ENCODE results near the gene KRTAP3-2.

Gene KRTAP3-2

GRCh38 chr17:40963838-40964237, 35.9 kb downstream of the KRTAP3-2 start:
- no peak for DNase-seq (ENCODE audit: low read depth in 2 of 2)

- no peak for DNase-seq (ENCODE audit: low read depth in 2 of 2)
These were observed 37.6 kb downstream of the KRTAP3-2 start for GRCh38 chr17:40962059-40962561.

GRCh38 chr17:40961591-40961990, 38.1 kb downstream of the KRTAP3-2 start:
- DNase-seq (ENCODE audit: low read depth in 2 of 2) = no peak

- DNase-seq (ENCODE audit: low read depth in 2 of 2) = no peak
These were observed 39.6 kb downstream of the KRTAP3-2 start for GRCh38 chr17:40960144-40960543.

- DNase-seq (ENCODE audit: low read depth in 2 of 2) = no peak
These were observed 41.4 kb downstream of the KRTAP3-2 start for GRCh38 chr17:40958086-40958953.

- no peak for DNase-seq (ENCODE audit: low read depth in 2 of 2)
These were observed 43.1 kb downstream of the KRTAP3-2 start for GRCh38 chr17:40956401-40957254.

GRCh38 chr17:40953881-40954280, 45.8 kb downstream of the KRTAP3-2 start:
- DNase-seq (ENCODE audit: low read depth in 2 of 2) = no peak

GRCh38 chr17:40952661-40953060, 47.0 kb downstream of the KRTAP3-2 start:
- DNase-seq (ENCODE audit: low read depth in 2 of 2) = no peak

- DNase-seq (ENCODE audit: low read depth in 2 of 2) = no peak
These were observed 47.6 kb downstream of the KRTAP3-2 start for GRCh38 chr17:40952154-40952553.

GRCh38 chr17:40951011-40951622, 48.6 kb downstream of the KRTAP3-2 start:
- DNase-seq (ENCODE audit: low read depth in 2 of 2) = no peak

GRCh38 chr17:40950176-40950575, 49.5 kb downstream of the KRTAP3-2 start:
- no peak for DNase-seq (ENCODE audit: low read depth in 2 of 2)

- no peak for DNase-seq (ENCODE audit: low read depth in 2 of 2)
These were observed 50.3 kb downstream of the KRTAP3-2 start for GRCh38 chr17:40949418-40949817.
